ENCODE results near the gene JMJD1C. TPM values are rescaled to one million over a fixed set of nuclear protein-coding genes. Genes with fewer than 3 reads are reported as not detected.

The JMJD1C gene
- total RNA-seq, 1 experiment from 2014 or later, result 66.3 TPM

DNA sequence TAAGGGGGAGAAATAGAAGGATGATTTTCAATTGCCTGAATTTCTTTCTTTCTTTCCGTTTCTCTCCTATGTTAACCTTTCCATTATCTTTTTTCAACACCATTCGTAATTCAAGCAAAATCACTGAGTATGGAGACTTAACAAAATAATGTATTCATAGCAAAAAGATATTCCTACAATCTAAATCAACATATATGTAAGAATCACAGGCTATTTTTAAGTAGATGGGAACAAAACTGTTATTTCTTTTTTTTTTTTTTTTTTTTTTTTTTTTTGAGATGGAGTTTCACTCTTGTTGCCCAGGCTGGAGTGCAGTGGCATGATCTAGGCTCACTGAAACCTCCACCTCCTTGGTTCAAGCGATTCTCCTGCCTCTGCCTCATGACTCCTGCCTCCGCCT, 27.2 kb upstream of the JMJD1C start:
- Histone ChIP-seq H3K9me3 (ENCODE audit: control insufficient read depth in 1 of 2, insufficient read depth in 1 of 2, low read depth in 1 of 2, low read length in 2 of 2) (no peaks in the 10 kb centered on the region; a peak in 1 of 4 replicates), H3K4me1 (ENCODE audit: control insufficient read depth in 1 of 2, insufficient read depth in 2 of 2, low read length in 2 of 2) (peaks cover 28 to 35% of the 10 kb centered on the region in 2 experiments), H3K9me2 (ENCODE audit: insufficient read depth) (no peaks in the 10 kb centered on the region), H3K4me2 (ENCODE audit: low read length) (peak overlapping the region; percentile 27), H3K27me3 (ENCODE audit: insufficient read depth, low read length) (no peaks in the 10 kb centered on the region), H3K79me2 (ENCODE audit: insufficient read depth, low read length) (peaks cover 76% of the 10 kb centered on the region), H3K36me3 (ENCODE audit: control insufficient read depth in 1 of 2, insufficient read depth in 2 of 2, low read length in 2 of 2) (no peaks in the 10 kb centered on the region), H4K20me1 (ENCODE audit: insufficient read depth) (no peaks in the 10 kb centered on the region), H2AFZ (ENCODE audit: low read depth, low read length, poor library complexity, severe bottlenecking) (no peak overlapping the region), H3K9ac (ENCODE audit: low read length) (no peak overlapping the region), H3K4me3 (replicated peaks in 1 of 2; ENCODE audit: low read depth in 1 of 2, low read length in 2 of 2) (no peak overlapping the region), H3K27ac (ENCODE audit: low read depth, low read length) (peak overlapping the region; percentile 62; the same call in 1 of the 2 replicates)
- POLR2A ChIA-PET, result interaction anchor here (0.7 to 1.5 kb wide), 3 partner anchors 9 to 29 kb away, joined by 3 to 6 read pairs (median 5); no protein-coding TSS in a partner anchor
- intact Hi-C loops (cut with micrococcal nuclease), result no loop called here
- no peak for TF ChIP-seq YY1 (IDR thresholded peaks at IDR 0.05; ENCODE audit: extremely low read depth, insufficient replicate concordance, low read depth, low read length)
- TF ChIP-seq TCF7L2 (IDR thresholded peaks at IDR 0.05; ENCODE audit: borderline replicate concordance, extremely low read depth, insufficient read depth, insufficient read length), result no peak
- no peak for TF ChIP-seq EZH2phosphoT487 (IDR thresholded peaks at IDR 0.05; ENCODE audit: borderline replicate concordance)
- TF ChIP-seq FOSL1 (IDR thresholded peaks at IDR 0.05; ENCODE audit: low read depth), result no peak
- no peak for TF ChIP-seq CBX3 (IDR thresholded peaks at IDR 0.05; ENCODE audit: low read depth)
- TF ChIP-seq SIN3A (IDR thresholded peaks at IDR 0.05; ENCODE audit: low read depth), result no peak
- TF ChIP-seq ATF3 (IDR thresholded peaks at IDR 0.05), result no peak
- no peak for TF ChIP-seq MAX (IDR thresholded peaks at IDR 0.05)
- no peak for TF ChIP-seq CTCF (IDR thresholded peaks at IDR 0.05 in 2 of 3, conservative IDR thresholded peaks at IDR 0.05 in 1 of 3; ENCODE audit: borderline replicate concordance in 1 of 3, insufficient read depth in 1 of 3, low read depth in 2 of 3, low read length in 2 of 3)
- TF ChIP-seq EZH2 (IDR thresholded peaks at IDR 0.05), result no peak
- TF ChIP-seq ZFX (IDR thresholded peaks at IDR 0.05), result no peak
- TF ChIP-seq SP1 (IDR thresholded peaks at IDR 0.05; ENCODE audit: low read depth), result no peak
- TF ChIP-seq ZNF274 (IDR thresholded peaks at IDR 0.05; ENCODE audit: low read depth, low read length), result no peak
- TF ChIP-seq RAD21 (IDR thresholded peaks at IDR 0.05; ENCODE audit: low read depth), result no peak
- no peak for TF ChIP-seq CEBPB (IDR thresholded peaks at IDR 0.05; ENCODE audit: low read depth)
- no peak for TF ChIP-seq SRF (IDR thresholded peaks at IDR 0.05; ENCODE audit: low read depth)
- no peak for TF ChIP-seq EGR1 (IDR thresholded peaks at IDR 0.05; ENCODE audit: low read depth)
- TF ChIP-seq, protein P1, sequence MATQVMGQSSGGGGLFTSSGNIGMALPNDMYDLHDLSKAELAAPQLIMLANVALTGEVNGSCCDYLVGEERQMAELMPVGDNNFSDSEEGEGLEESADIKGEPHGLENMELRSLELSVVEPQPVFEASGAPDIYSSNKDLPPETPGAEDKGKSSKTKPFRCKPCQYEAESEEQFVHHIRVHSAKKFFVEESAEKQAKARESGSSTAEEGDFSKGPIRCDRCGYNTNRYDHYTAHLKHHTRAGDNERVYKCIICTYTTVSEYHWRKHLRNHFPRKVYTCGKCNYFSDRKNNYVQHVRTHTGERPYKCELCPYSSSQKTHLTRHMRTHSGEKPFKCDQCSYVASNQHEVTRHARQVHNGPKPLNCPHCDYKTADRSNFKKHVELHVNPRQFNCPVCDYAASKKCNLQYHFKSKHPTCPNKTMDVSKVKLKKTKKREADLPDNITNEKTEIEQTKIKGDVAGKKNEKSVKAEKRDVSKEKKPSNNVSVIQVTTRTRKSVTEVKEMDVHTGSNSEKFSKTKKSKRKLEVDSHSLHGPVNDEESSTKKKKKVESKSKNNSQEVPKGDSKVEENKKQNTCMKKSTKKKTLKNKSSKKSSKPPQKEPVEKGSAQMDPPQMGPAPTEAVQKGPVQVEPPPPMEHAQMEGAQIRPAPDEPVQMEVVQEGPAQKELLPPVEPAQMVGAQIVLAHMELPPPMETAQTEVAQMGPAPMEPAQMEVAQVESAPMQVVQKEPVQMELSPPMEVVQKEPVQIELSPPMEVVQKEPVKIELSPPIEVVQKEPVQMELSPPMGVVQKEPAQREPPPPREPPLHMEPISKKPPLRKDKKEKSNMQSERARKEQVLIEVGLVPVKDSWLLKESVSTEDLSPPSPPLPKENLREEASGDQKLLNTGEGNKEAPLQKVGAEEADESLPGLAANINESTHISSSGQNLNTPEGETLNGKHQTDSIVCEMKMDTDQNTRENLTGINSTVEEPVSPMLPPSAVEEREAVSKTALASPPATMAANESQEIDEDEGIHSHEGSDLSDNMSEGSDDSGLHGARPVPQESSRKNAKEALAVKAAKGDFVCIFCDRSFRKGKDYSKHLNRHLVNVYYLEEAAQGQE (IDR thresholded peaks at IDR 0.05; ENCODE audit: low read depth), result no peak
- RAD21 ChIA-PET (ENCODE audit: low non-redundant PET in 1 of 2, low total read pairs in 2 of 2, uncharacterized antibody in 2 of 2, unreplicated experiment in 2 of 2), result no interaction called here
- no peak for ATAC-seq
- no TSS peak for BruUV-seq (replicated peaks)
- CTCF ChIA-PET, result interaction anchor here (1.4 kb wide), 1 partner anchor 326 kb away, joined by 3 read pairs; no protein-coding TSS in a partner anchor
- no peak for DNase-seq (ENCODE audit: low read depth, low spot score)

All from HCT116 (cell line).